ENCODE data around the gene NUTM2E.
A peak's percentile ranks its signal among the peaks of the same experiment; 100 is the strongest.
"Not testable (repeated sequence)": the region's sequence is repeated elsewhere in the genome, so short reads cannot be mapped to it uniquely, and the experiment has no call there.

The NUTM2E gene

DNA sequence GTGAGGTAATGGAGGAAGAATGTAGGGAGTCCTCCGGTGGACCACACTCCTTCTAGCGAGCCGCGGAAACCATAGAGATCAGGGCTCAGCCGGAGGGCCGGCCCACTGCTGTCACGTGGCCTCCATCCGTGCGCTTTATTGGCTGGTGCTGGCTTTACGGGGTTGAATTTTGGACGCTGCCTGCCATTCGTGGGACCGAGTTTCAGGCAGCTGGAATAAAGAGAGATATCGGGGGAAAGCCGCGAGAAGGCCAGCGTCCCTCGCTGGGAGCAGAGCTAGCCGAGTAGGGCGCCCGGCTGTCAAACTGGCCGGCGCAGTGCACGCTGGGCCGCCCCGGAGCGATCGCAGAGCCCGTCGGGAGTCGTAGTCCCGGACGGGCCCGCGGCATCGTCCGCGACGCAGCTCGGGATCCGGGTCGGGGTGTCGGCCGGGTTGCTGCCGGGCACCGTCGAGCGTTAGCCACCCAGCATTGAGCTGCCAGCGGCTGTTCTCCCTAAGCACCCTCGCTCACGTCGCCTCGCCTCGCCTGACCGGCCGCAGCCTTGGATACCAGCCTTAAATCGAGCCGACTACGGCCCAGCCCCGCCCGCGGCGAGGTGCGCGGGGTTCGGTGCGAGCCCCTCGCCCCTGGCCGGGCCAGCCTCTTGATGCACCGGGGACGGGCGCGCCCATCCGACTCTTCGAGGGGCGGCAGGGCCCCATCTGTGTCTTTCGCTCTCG, at the start of gene NUTM2E:
Gene NUTM2E, plus strand, starts transcription at position 244 of the 720 bp plus-strand sequence. CDS start 15,002 bp downstream, outside the sequence.
- not testable (repeated sequence) for H3K9me3 ChIP-seq; H3K36me3 ChIP-seq; H3K27me3 ChIP-seq; H3K4me1 ChIP-seq (ENCODE audit: control insufficient read depth in 1 of 2, insufficient read depth in 1 of 2, low read depth in 1 of 2, low read length in 1 of 2)
- peak within 1 kb of the TSS; percentile 60 to 69 for H3K4me3 ChIP-seq (ENCODE audit: low read depth in 1 of 2, low read length in 1 of 2)
- peak within 1 kb of the TSS; percentile 83 for H3K27ac ChIP-seq

DNA sequence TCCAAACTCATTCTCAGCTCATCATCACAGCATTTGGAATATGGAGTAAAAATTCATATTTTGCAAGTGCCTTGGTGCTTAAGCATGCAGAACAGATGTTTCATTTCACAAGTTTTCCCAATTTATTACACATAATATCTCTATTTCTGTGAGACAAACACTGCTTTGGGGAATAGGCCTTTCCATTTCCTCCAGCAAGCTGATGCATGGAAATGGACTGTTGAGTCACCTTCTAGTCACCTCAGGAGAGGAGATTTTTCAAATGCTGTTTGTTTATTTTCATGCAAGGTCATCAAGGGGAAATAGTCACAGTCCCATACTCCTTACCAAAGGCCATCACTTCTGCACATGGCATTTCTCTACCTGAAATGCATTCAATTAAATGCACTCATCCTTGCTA, 48.5 kb upstream of the NUTM2E start:
- H3K36me3 ChIP-seq; H3K9me3 ChIP-seq; H3K27me3 ChIP-seq; H3K4me1 ChIP-seq (ENCODE audit: control insufficient read depth in 1 of 2, insufficient read depth in 1 of 2, low read depth in 1 of 2, low read length in 1 of 2); H3K27ac ChIP-seq; H3K4me3 ChIP-seq (ENCODE audit: low read depth in 1 of 2, low read length in 1 of 2): not testable (repeated sequence)

GRCh38 chr10:79779310-79779938, 47.1 kb upstream of the NUTM2E start:
- not testable (repeated sequence) for H3K9me3 ChIP-seq; H3K27me3 ChIP-seq; H3K36me3 ChIP-seq; H3K4me1 ChIP-seq (ENCODE audit: control insufficient read depth in 1 of 2, insufficient read depth in 1 of 2, low read depth in 1 of 2, low read length in 1 of 2); H3K4me3 ChIP-seq (ENCODE audit: low read depth in 1 of 2, low read length in 1 of 2); H3K27ac ChIP-seq
- TF ChIP-seq, protein P1, sequence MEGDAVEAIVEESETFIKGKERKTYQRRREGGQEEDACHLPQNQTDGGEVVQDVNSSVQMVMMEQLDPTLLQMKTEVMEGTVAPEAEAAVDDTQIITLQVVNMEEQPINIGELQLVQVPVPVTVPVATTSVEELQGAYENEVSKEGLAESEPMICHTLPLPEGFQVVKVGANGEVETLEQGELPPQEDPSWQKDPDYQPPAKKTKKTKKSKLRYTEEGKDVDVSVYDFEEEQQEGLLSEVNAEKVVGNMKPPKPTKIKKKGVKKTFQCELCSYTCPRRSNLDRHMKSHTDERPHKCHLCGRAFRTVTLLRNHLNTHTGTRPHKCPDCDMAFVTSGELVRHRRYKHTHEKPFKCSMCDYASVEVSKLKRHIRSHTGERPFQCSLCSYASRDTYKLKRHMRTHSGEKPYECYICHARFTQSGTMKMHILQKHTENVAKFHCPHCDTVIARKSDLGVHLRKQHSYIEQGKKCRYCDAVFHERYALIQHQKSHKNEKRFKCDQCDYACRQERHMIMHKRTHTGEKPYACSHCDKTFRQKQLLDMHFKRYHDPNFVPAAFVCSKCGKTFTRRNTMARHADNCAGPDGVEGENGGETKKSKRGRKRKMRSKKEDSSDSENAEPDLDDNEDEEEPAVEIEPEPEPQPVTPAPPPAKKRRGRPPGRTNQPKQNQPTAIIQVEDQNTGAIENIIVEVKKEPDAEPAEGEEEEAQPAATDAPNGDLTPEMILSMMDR (IDR thresholded peaks at IDR 0.05), result peak; percentile 64

DNA sequence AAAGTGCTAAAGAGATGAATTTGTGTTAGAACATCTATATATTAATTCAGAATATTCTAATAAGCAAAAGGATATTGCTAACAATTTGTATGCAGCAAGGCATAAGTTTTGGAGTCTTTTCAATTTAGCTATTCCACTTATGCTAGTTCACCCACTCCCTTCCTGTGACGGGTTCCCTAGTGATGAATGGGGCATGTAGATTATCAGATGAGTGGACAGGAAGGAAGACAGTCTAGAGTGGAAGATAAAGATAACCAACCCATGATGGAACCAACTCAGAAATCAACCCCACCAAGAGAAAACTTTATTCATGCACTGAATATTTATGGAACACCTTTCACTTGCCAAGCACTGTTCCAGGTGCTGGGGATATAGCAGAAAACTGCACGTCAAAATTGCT, 46.5 kb upstream of the NUTM2E start:
- H3K27me3 ChIP-seq; H3K27ac ChIP-seq; H3K36me3 ChIP-seq; H3K4me3 ChIP-seq (ENCODE audit: low read depth in 1 of 2, low read length in 1 of 2); H3K4me1 ChIP-seq (ENCODE audit: control insufficient read depth in 1 of 2, insufficient read depth in 1 of 2, low read depth in 1 of 2, low read length in 1 of 2); H3K9me3 ChIP-seq: not testable (repeated sequence)

GRCh38 chr10:79781584-79781983, 45.0 kb upstream of the NUTM2E start:
- H3K4me3 ChIP-seq (ENCODE audit: low read depth in 1 of 2, low read length in 1 of 2); H3K27me3 ChIP-seq; H3K36me3 ChIP-seq; H3K9me3 ChIP-seq; H3K27ac ChIP-seq; H3K4me1 ChIP-seq (ENCODE audit: control insufficient read depth in 1 of 2, insufficient read depth in 1 of 2, low read depth in 1 of 2, low read length in 1 of 2): not testable (repeated sequence)

DNA sequence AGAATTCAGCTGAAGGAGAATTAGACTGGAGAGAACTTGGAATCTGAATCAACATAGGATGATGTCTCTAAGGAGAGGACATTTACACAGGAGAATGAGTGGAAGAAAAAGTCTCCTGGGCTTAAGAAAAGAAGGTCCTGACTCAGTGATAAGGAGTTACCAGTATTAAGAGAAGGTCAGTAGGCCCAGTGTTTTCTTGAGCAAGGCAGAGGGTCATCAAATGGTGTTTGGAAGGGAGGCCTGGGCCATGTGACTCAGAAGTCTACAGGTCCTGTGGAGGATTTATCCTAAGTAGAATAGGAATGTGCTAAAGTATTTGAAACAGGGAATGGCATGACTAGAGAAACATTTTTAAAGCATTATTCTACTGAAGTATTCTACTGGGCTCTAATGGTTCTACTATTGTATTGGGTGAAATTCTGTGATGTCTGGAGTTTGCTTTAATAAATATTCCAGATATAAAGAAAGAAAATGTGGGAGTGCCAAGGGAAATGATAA, 39.0 kb upstream of the NUTM2E start:
- not testable (repeated sequence) for H3K27me3 ChIP-seq; H3K9me3 ChIP-seq; H3K27ac ChIP-seq; H3K4me3 ChIP-seq (ENCODE audit: low read depth in 1 of 2, low read length in 1 of 2); H3K4me1 ChIP-seq (ENCODE audit: control insufficient read depth in 1 of 2, insufficient read depth in 1 of 2, low read depth in 1 of 2, low read length in 1 of 2); H3K36me3 ChIP-seq

- H3K4me1 ChIP-seq (ENCODE audit: control insufficient read depth in 1 of 2, insufficient read depth in 1 of 2, low read depth in 1 of 2, low read length in 1 of 2); H3K36me3 ChIP-seq; H3K4me3 ChIP-seq (ENCODE audit: low read depth in 1 of 2, low read length in 1 of 2); H3K27ac ChIP-seq; H3K9me3 ChIP-seq; H3K27me3 ChIP-seq: not testable (repeated sequence)
Measured at GRCh38 chr10:79789351-79789750, 37.2 kb upstream of the NUTM2E start.

- not testable (repeated sequence) for H3K9me3 ChIP-seq; H3K27me3 ChIP-seq; H3K4me3 ChIP-seq (ENCODE audit: low read depth in 1 of 2, low read length in 1 of 2); H3K27ac ChIP-seq; H3K4me1 ChIP-seq (ENCODE audit: control insufficient read depth in 1 of 2, insufficient read depth in 1 of 2, low read depth in 1 of 2, low read length in 1 of 2); H3K36me3 ChIP-seq
Measured at GRCh38 chr10:79791906-79792517, 34.5 kb upstream of the NUTM2E start.

GRCh38 chr10:79799337-79799736, 27.2 kb upstream of the NUTM2E start:
- not testable (repeated sequence) for H3K36me3 ChIP-seq; H3K4me1 ChIP-seq (ENCODE audit: control insufficient read depth in 1 of 2, insufficient read depth in 1 of 2, low read depth in 1 of 2, low read length in 1 of 2); H3K4me3 ChIP-seq (ENCODE audit: low read depth in 1 of 2, low read length in 1 of 2); H3K27ac ChIP-seq; H3K9me3 ChIP-seq; H3K27me3 ChIP-seq

GRCh38 chr10:79805857-79806256, 20.7 kb upstream of the NUTM2E start:
- not testable (repeated sequence) for H3K27me3 ChIP-seq; H3K27ac ChIP-seq; H3K4me1 ChIP-seq (ENCODE audit: control insufficient read depth in 1 of 2, insufficient read depth in 1 of 2, low read depth in 1 of 2, low read length in 1 of 2); H3K36me3 ChIP-seq; H3K4me3 ChIP-seq (ENCODE audit: low read depth in 1 of 2, low read length in 1 of 2); H3K9me3 ChIP-seq

- H3K4me3 ChIP-seq (ENCODE audit: low read depth in 1 of 2, low read length in 1 of 2); H3K27me3 ChIP-seq; H3K9me3 ChIP-seq; H3K4me1 ChIP-seq (ENCODE audit: control insufficient read depth in 1 of 2, insufficient read depth in 1 of 2, low read depth in 1 of 2, low read length in 1 of 2); H3K36me3 ChIP-seq; H3K27ac ChIP-seq: not testable (repeated sequence)
Measured at GRCh38 chr10:79811895-79812294, 14.6 kb upstream of the NUTM2E start.

GRCh38 chr10:79816290-79816689, 10.2 kb upstream of the NUTM2E start:
- H3K9me3 ChIP-seq; H3K36me3 ChIP-seq; H3K27ac ChIP-seq; H3K4me1 ChIP-seq (ENCODE audit: control insufficient read depth in 1 of 2, insufficient read depth in 1 of 2, low read depth in 1 of 2, low read length in 1 of 2); H3K27me3 ChIP-seq; H3K4me3 ChIP-seq (ENCODE audit: low read depth in 1 of 2, low read length in 1 of 2): not testable (repeated sequence)

- not testable (repeated sequence) for H3K27ac ChIP-seq; H3K4me3 ChIP-seq (ENCODE audit: low read depth in 1 of 2, low read length in 1 of 2); H3K36me3 ChIP-seq; H3K4me1 ChIP-seq (ENCODE audit: control insufficient read depth in 1 of 2, insufficient read depth in 1 of 2, low read depth in 1 of 2, low read length in 1 of 2); H3K9me3 ChIP-seq; H3K27me3 ChIP-seq
Measured at GRCh38 chr10:79823387-79823786, 3.2 kb upstream of the NUTM2E start.
